ENCODE data around the gene CLDN12. TPM values are rescaled to one million over a fixed set of nuclear protein-coding genes. Genes with fewer than 3 reads are reported as not detected.

Gene CLDN12
- total and polyA plus RNA-seq, 2 donors from 2014 or later: 23.9 to 43.8 TPM

DNA sequence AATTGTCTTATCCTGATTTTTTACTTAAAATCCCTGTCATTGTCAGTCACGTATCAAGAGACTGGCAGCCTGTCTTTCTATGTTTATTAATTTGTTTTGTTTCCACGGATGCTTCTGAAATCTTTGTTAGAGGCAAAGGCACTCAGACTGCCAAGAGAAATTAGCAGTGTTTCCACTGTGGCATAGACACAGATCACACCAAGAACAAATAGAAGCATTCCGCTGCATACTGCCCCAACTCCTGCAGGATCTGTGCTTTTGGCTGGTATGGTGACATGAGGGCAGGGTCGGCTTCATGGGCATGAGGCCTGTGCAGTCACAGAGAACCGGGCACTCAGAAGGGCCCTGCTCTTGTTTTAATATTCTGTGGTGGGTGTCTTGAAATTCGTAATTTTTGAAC lies 18.4 kb downstream of the CLDN12 start:
- Histone ChIP-seq H3K36me3 (ENCODE audit: control insufficient read depth in 2 of 3, insufficient read depth in 3 of 3, low read length in 3 of 3) (peaks cover 0 to 2% (median 0%) of the 10 kb centered on the region in 3 donors), H3K9ac (ENCODE audit: low read length in 3 of 3) (no peak overlapping the region), H3K4me1 (ENCODE audit: control insufficient read depth in 2 of 3, insufficient read depth in 2 of 3, low read depth in 1 of 3, low read length in 3 of 3) (no peaks in the 10 kb centered on the region), H3K27me3 (ENCODE audit: control insufficient read depth, insufficient read depth, low read length) (no peaks in the 10 kb centered on the region), H3K9me3 (ENCODE audit: control insufficient read depth in 2 of 3, insufficient read depth in 1 of 3, low read length in 3 of 3) (no peaks in the 10 kb centered on the region), H3K27ac (ENCODE audit: low read depth in 2 of 2, low read length in 2 of 2) (no peak overlapping the region), H3K4me3 (ENCODE audit: low read length in 3 of 3) (no peak overlapping the region)
- TF ChIP-seq, protein P1, sequence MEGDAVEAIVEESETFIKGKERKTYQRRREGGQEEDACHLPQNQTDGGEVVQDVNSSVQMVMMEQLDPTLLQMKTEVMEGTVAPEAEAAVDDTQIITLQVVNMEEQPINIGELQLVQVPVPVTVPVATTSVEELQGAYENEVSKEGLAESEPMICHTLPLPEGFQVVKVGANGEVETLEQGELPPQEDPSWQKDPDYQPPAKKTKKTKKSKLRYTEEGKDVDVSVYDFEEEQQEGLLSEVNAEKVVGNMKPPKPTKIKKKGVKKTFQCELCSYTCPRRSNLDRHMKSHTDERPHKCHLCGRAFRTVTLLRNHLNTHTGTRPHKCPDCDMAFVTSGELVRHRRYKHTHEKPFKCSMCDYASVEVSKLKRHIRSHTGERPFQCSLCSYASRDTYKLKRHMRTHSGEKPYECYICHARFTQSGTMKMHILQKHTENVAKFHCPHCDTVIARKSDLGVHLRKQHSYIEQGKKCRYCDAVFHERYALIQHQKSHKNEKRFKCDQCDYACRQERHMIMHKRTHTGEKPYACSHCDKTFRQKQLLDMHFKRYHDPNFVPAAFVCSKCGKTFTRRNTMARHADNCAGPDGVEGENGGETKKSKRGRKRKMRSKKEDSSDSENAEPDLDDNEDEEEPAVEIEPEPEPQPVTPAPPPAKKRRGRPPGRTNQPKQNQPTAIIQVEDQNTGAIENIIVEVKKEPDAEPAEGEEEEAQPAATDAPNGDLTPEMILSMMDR (IDR thresholded peaks at IDR 0.05; ENCODE audit: borderline replicate concordance, extremely low read depth, insufficient read depth): no peak
- intact Hi-C loops (cut with DNase I): no loop called here
- no peak for FAIRE-seq
- no peak for DNase-seq

DNA sequence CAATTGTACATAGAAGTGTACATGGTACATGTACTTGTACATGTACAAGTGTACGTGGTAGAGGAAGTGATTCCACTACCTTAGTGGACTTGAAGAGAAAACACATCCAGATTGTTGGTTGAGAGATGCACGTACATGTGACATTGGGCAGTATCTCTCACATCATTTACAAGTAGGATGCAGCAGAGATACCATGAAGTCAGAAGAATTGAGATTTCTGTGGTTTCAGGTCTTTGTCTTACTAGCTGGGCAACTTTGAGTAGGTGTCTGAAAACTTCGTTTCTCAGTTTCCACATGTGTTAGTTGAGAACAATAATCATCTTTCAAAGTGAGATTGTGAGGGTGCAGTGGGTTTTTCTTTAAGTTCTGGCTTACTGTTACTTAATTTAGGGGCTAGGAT lies 21.5 kb downstream of the CLDN12 start:
- FAIRE-seq (no peak), DNase-seq (no peak)
- H3K9me3 ChIP-seq (ENCODE audit: control insufficient read depth in 2 of 3, insufficient read depth in 1 of 3, low read length in 3 of 3): no peaks in the 10 kb centered on the region
- no peaks in the 10 kb centered on the region for H3K4me1 ChIP-seq (ENCODE audit: control insufficient read depth in 2 of 3, insufficient read depth in 2 of 3, low read depth in 1 of 3, low read length in 3 of 3)
- no peaks in the 10 kb centered on the region for H3K36me3 ChIP-seq (ENCODE audit: control insufficient read depth in 2 of 3, insufficient read depth in 3 of 3, low read length in 3 of 3)
- TF ChIP-seq, protein P1 (IDR thresholded peaks at IDR 0.05; ENCODE audit: borderline replicate concordance, extremely low read depth, insufficient read depth): no peak
- no peak overlapping the region for H3K4me3 ChIP-seq (ENCODE audit: low read length in 3 of 3)
- H3K27me3 ChIP-seq (ENCODE audit: control insufficient read depth, insufficient read depth, low read length): no peaks in the 10 kb centered on the region
- H3K27ac ChIP-seq (ENCODE audit: low read depth in 2 of 2, low read length in 2 of 2): no peak overlapping the region
- intact Hi-C loops (cut with DNase I): no loop called here
- H3K9ac ChIP-seq (ENCODE audit: low read length in 3 of 3): no peak overlapping the region

- no peaks in the 10 kb centered on the region for H3K36me3 ChIP-seq (ENCODE audit: control insufficient read depth in 2 of 3, insufficient read depth in 3 of 3, low read length in 3 of 3)
- TF ChIP-seq, protein P1 (IDR thresholded peaks at IDR 0.05; ENCODE audit: borderline replicate concordance, extremely low read depth, insufficient read depth): no peak
- H3K4me3 ChIP-seq (ENCODE audit: low read length in 3 of 3): no peak overlapping the region
- FAIRE-seq (no peak), DNase-seq (no peak)
- H3K27me3 ChIP-seq (ENCODE audit: control insufficient read depth, insufficient read depth, low read length): no peaks in the 10 kb centered on the region
- no peak overlapping the region for H3K27ac ChIP-seq (ENCODE audit: low read depth in 2 of 2, low read length in 2 of 2)
- H3K9ac ChIP-seq (ENCODE audit: low read length in 3 of 3): no peak overlapping the region
- H3K9me3 ChIP-seq (ENCODE audit: control insufficient read depth in 2 of 3, insufficient read depth in 1 of 3, low read length in 3 of 3): no peaks in the 10 kb centered on the region
- intact Hi-C loops (cut with DNase I): no loop called here
- no peaks in the 10 kb centered on the region for H3K4me1 ChIP-seq (ENCODE audit: control insufficient read depth in 2 of 3, insufficient read depth in 2 of 3, low read depth in 1 of 3, low read length in 3 of 3)
These were observed 22.1 kb downstream of the CLDN12 start for GRCh38 chr7:90425376-90425775.

Data from kidney (tissue), 14 donors.